Measurements from ENCODE around the gene SENP5. TPM values are rescaled to one million over a fixed set of nuclear protein-coding genes. Genes with fewer than 3 reads are reported as not detected.
"Not testable (repeated sequence)": the region's sequence is repeated elsewhere in the genome, so short reads cannot be mapped to it uniquely, and the experiment has no call there.

The SENP5 gene, protein sequence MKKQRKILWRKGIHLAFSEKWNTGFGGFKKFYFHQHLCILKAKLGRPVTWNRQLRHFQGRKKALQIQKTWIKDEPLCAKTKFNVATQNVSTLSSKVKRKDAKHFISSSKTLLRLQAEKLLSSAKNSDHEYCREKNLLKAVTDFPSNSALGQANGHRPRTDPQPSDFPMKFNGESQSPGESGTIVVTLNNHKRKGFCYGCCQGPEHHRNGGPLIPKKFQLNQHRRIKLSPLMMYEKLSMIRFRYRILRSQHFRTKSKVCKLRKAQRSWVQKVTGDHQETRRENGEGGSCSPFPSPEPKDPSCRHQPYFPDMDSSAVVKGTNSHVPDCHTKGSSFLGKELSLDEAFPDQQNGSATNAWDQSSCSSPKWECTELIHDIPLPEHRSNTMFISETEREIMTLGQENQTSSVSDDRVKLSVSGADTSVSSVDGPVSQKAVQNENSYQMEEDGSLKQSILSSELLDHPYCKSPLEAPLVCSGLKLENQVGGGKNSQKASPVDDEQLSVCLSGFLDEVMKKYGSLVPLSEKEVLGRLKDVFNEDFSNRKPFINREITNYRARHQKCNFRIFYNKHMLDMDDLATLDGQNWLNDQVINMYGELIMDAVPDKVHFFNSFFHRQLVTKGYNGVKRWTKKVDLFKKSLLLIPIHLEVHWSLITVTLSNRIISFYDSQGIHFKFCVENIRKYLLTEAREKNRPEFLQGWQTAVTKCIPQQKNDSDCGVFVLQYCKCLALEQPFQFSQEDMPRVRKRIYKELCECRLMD
- total RNA-seq (ENCODE audit: unreplicated experiment): 38.1 TPM
- long read RNA-seq, full-length matches to known transcripts: 1 of 11 reads
- long read RNA-seq, partial matches to known transcripts: 0 of 11 reads
- long read RNA-seq, other reads (novel, unspliced or antisense): 10 of 11 reads

DNA sequence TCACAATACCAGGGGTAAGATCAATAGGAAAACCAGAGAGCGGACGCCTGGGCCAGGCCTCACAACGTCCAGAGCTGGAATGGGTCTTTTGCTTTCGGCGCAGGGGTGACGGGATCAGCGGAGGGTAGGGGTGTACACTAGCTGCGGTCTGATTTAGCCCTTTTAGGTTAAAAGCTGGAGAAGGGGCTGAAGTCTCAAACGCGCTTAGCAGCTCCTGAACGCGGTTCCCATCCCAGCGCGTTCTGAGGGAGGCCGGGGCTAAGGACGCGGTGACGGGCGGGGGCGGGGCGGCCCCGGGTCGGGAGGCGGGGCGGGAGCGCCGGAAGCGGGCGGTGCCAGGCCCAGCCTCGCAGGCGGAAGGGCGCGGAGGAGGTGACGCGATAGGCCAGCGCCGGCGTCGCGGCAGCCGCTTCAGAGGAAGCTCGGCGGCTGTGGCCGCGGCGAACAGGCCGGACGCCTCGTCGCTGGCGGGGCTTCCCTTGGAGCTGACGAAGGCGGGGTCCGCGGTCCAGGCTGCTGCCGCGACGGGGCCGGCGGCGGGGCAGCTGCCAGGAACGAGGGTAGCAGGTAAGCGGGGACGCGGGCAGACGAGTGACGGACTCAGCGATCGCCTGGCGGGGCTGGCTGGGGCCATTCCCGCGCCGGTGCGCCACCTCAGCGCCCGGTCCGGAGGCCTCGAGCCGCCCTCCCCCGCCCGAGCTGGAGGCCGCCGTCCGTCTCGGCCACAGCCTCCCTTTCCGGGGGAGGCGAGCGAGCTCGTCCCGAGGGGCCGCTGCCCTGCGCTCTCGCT, at the start of gene SENP5:
Gene SENP5 (plus strand): TSS at position 414 of the 790 bp plus-strand sequence. CDS start 17,262 bp downstream, outside the sequence.
- Mint-ChIP-seq H3K36me3 (ENCODE audit: low read depth, unreplicated experiment) (peaks cover 7% of the 10 kb centered on the region), H3K9me3 (ENCODE audit: unreplicated experiment) (no peaks in the 10 kb centered on the region), H3K27ac (ENCODE audit: unreplicated experiment) (peak within 1 kb of the TSS; percentile 96), H3K4me3 (ENCODE audit: unreplicated experiment) (peak within 1 kb of the TSS; percentile 99), H3K4me1 (ENCODE audit: unreplicated experiment) (peaks cover 13% of the 10 kb centered on the region), H3K27me3 (ENCODE audit: unreplicated experiment) (peaks cover 4% of the 10 kb centered on the region)
- TF ChIP-seq, protein P1, sequence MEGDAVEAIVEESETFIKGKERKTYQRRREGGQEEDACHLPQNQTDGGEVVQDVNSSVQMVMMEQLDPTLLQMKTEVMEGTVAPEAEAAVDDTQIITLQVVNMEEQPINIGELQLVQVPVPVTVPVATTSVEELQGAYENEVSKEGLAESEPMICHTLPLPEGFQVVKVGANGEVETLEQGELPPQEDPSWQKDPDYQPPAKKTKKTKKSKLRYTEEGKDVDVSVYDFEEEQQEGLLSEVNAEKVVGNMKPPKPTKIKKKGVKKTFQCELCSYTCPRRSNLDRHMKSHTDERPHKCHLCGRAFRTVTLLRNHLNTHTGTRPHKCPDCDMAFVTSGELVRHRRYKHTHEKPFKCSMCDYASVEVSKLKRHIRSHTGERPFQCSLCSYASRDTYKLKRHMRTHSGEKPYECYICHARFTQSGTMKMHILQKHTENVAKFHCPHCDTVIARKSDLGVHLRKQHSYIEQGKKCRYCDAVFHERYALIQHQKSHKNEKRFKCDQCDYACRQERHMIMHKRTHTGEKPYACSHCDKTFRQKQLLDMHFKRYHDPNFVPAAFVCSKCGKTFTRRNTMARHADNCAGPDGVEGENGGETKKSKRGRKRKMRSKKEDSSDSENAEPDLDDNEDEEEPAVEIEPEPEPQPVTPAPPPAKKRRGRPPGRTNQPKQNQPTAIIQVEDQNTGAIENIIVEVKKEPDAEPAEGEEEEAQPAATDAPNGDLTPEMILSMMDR (IDR thresholded peaks at IDR 0.05; ENCODE audit: unreplicated experiment): no peak
- DNase-seq (ENCODE audit: low spot score): peak; percentile 94

DNA sequence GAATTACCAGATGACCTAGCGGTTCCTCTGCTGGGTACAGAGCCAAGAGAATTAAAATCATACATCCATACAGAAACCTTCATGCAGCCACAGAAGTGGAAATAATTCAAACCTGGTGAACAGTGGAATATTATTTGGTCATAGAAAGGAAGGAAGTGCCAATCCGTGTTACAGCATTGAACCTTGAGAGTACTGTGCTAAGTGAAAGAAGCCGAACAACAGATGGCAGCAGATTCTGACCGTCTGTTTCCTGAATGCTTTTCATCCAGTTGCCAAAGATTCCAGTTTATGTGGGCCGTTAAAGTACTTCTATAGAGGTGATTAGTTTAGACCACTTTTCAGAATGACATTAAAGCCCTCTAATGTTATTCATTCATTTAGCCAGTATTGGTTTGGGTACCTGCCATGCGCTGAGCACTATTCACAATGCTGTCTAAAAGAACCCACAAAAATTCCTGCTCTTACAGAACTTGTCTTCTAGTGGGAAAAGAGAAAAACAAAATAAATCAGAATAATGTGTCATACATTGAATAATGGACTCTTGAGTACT, 45.8 kb upstream of the SENP5 start:
- no peaks in the 10 kb centered on the region for H3K9me3 Mint-ChIP-seq (ENCODE audit: unreplicated experiment)

DNA sequence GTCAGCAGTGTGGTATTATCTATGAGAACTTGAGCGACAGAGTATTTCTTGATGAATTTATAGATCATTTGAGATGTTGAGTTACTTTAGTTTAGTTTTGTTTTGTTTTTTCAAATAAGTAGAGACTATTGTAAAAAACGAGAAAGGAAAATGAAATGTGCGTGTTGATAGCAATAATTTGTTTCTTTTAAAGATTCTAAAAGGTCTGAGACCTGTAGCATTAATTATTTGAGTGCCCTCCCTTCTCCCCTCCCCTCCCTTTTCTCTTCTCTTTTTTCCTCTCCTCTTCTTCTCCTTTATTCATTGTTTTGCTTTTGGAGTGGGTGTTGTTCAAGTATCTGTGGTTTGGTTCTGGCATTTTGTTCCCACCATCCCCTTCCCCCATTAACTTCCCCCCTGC, 38.1 kb upstream of the SENP5 start:
- H3K4me3 Mint-ChIP-seq (ENCODE audit: unreplicated experiment); H3K4me1 Mint-ChIP-seq (ENCODE audit: unreplicated experiment); H3K27ac Mint-ChIP-seq (ENCODE audit: unreplicated experiment); DNase-seq (ENCODE audit: low spot score); H3K27me3 Mint-ChIP-seq (ENCODE audit: unreplicated experiment); H3K9me3 Mint-ChIP-seq (ENCODE audit: unreplicated experiment): not testable (repeated sequence)
- peaks cover 20% of the 10 kb centered on the region for H3K36me3 Mint-ChIP-seq (ENCODE audit: low read depth, unreplicated experiment)

More for the DNA sequence above, 45.8 kb upstream of the SENP5 start:
- DNase-seq (ENCODE audit: low spot score): no peak
- Mint-ChIP-seq H3K4me1 (ENCODE audit: unreplicated experiment) (no peaks in the 10 kb centered on the region), H3K4me3 (ENCODE audit: unreplicated experiment) (peak overlapping the region; percentile 74), H3K27ac (ENCODE audit: unreplicated experiment) (peak overlapping the region; percentile 48), H3K27me3 (ENCODE audit: unreplicated experiment) (peaks cover 7% of the 10 kb centered on the region), H3K36me3 (ENCODE audit: low read depth, unreplicated experiment) (peaks cover 50% of the 10 kb centered on the region)
- TF ChIP-seq, protein P1 (IDR thresholded peaks at IDR 0.05; ENCODE audit: unreplicated experiment): no peak

DNA sequence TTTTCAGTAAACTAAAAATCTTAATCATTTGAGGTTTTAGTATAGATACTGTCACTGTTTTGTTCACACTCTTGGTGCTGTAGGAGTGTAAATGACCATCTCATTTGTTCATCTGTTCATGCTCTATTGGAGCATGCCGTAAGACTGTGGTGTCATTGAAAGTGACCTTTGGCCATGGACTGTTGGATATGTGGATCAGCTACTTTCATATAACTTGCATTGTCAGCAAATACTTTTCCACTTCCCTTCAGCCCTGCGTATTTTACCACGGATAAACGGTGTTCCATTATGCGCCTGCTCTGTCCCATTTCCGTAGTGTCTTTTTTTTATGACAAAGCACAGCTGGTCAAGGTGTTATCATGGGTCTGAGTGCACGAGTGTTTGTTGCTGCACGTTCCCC, 32.6 kb upstream of the SENP5 start:
- H3K36me3 Mint-ChIP-seq (ENCODE audit: low read depth, unreplicated experiment): peaks cover 9% of the 10 kb centered on the region
- TF ChIP-seq, protein P1 (IDR thresholded peaks at IDR 0.05; ENCODE audit: unreplicated experiment): no peak
- H3K27me3 Mint-ChIP-seq (ENCODE audit: unreplicated experiment): no peaks in the 10 kb centered on the region
- no peaks in the 10 kb centered on the region for H3K9me3 Mint-ChIP-seq (ENCODE audit: unreplicated experiment)
- H3K4me1 Mint-ChIP-seq (ENCODE audit: unreplicated experiment): no peaks in the 10 kb centered on the region
- no peak overlapping the region for H3K27ac Mint-ChIP-seq (ENCODE audit: unreplicated experiment)
- H3K4me3 Mint-ChIP-seq (ENCODE audit: unreplicated experiment): no peak overlapping the region
- DNase-seq (ENCODE audit: low spot score): no peak

DNA sequence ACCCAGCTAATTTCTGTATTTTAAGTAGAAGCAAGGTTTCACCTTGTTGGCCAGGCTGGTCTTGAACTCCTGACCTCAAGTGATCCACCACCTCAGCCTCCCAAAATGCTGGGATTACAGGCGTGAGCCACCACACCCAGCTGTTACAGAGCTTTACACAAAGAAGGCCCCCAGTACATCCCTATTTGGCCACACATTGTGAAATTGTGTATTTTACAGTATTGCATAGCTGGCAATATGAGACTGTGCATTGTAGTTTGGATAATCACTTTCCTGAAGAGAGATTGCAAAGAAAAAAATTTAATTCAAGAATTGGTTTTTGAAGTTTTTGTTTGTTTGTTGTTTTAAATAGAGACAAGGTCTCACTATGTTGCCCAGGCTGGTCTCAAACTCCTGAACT, 31.1 kb upstream of the SENP5 start:
- not testable (repeated sequence) for DNase-seq (ENCODE audit: low spot score); H3K9me3 Mint-ChIP-seq (ENCODE audit: unreplicated experiment); H3K27me3 Mint-ChIP-seq (ENCODE audit: unreplicated experiment); H3K36me3 Mint-ChIP-seq (ENCODE audit: low read depth, unreplicated experiment); H3K4me1 Mint-ChIP-seq (ENCODE audit: unreplicated experiment); H3K27ac Mint-ChIP-seq (ENCODE audit: unreplicated experiment); H3K4me3 Mint-ChIP-seq (ENCODE audit: unreplicated experiment)

Measured in endothelial cell (in vitro differentiated cells).